Right cardiac atrium (tissue), 5 donors: ENCODE results near the gene DEFB124. TPM values are rescaled to one million over a fixed set of nuclear protein-coding genes. Genes with fewer than 3 reads are reported as not detected.
"Not testable (repeated sequence)": the region's sequence is repeated elsewhere in the genome, so short reads cannot be mapped to it uniquely, and the experiment has no call there.

Experiments used
- ATAC-seq, 2 donors: fragments of 200-7000 bp; cut with Tn5 transposase; one replicate each; pipeline versions ENCODE4 v1.8.0 to v1.9.1; 2020; ENCODE audit warnings: moderate library complexity in 2 of 2, mild to moderate bottlenecking in 1 of 2
- DNase-seq, 3 donors: peaks; one replicate each; pipeline ENCODE4 v3.0.0-alpha.2; 2020
- H3K27ac ChIP-seq: one replicate; pipeline ENCODE4 v1.5.1; 2013; ENCODE audit warnings: mild to moderate bottlenecking, low read length, control low read depth, moderate library complexity
- H3K27me3 ChIP-seq: one replicate; pipeline ENCODE4 v1.6.1; 2013; ENCODE audit not compliant: control insufficient read depth, insufficient read depth
- H3K4me1 ChIP-seq: one replicate; pipeline ENCODE4 v1.6.1; 2013; ENCODE audit warnings: low read length; ENCODE audit not compliant: control insufficient read depth, insufficient read depth
- H3K4me3 ChIP-seq: one replicate; pipeline ENCODE4 v1.5.1; 2013; ENCODE audit warnings: low read length, control low read depth
- H3K9me3 ChIP-seq: one replicate; pipeline ENCODE4 v1.6.1; 2013; ENCODE audit warnings: low read length; ENCODE audit not compliant: control insufficient read depth
- WGBS: extraction: QIAGEN DNeasy Blood & Tissue Kit; methylation state at CpG from one replicate; pipeline ENCODE4 v1.1.7; 2013; 5-methylcytosine and 5-hydroxymethylcytosine counted together
- intact Hi-C, 4 donors: fragments of 100-400 bp; cut with DNase I; formaldehyde crosslinking; loops; one replicate each; pipeline versions ENCODE4 v1.11.0 to v1.14.0; 2022 to 2023
- polyA plus RNA-seq: library from polyadenylated mRNA; stranded (reverse); fragments of 200-250 nt; gene quantifications from one replicate; pipeline ENCODE4 v1.2.3, GENCODE V29; 2013
- total RNA-seq, 4 donors: library from RNA; stranded (reverse); fragmentation: NEBNext Ultra II Directional; extraction: Animal tissue kit (Norgen Biotek cat#: 25700); gene quantifications; one replicate each; pipeline ENCODE4 v1.2.1, GENCODE V29; 2021
- donor health status: healthy with polysubstance abuse.
- donor health status: DM: no; HTN: yes; CAD: no.
- donor health status: DM: no; HTN: no; CAD: no.
- donor health status: DM: no; HTN: yes; CAD: no; lungs with severe emphysema.
- donor health status: DM: yes; HTN: yes; CAD: no.

DEFB124 gene
- total and polyA plus RNA-seq, 5 donors: not detected

- Histone ChIP-seq H3K27me3 (no peaks in the 10 kb centered on the region), H3K27ac (peak overlapping the region; percentile 86), H3K4me3 (peak overlapping the region; percentile 45), H3K4me1 (peaks cover 5% of the 10 kb centered on the region), H3K9me3 (no peaks in the 10 kb centered on the region)
- 3% methylated on average over 31 of the region's 31 CpGs for WGBS
- intact Hi-C loops: no loop called here
- DNase-seq: peak; percentile 83 to 94 (median 91)
- ATAC-seq: peak; percentile 91
Observed at GRCh38 chr20:31485450-31486339, 10.8 kb upstream of the DEFB124 start.

DNA sequence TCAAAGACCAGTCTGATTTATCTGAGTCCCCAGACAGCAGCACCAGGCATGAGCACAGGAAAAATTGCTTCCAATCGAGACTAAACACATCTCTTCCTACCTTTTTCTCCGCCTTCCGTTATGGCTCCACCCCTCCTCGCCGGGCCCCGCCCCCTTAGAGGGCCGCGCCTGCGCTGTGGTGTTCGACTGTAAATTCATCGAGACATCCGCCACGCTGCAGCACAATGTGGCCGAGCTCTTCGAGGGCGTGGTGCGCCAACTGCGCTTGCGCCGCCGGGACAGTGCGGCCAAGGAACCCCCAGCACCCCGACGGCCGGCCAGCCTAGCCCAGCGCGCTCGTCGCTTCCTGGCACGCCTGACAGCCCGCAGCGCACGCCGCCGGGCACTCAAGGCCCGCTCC, 9.1 kb upstream of the DEFB124 start:
- Histone ChIP-seq H3K27me3 (no peaks in the 10 kb centered on the region), H3K4me3 (no peak overlapping the region), H3K9me3 (no peaks in the 10 kb centered on the region), H3K4me1 (peaks cover 5% of the 10 kb centered on the region), H3K27ac (no peak overlapping the region)
- DNase-seq (peak; percentile 47 to 81 (median 72)), ATAC-seq (peak; percentile 2 to 68)
- WGBS: 54% methylated on average over 36 of the region's 36 CpGs
- intact Hi-C loops: no loop called here

DNA sequence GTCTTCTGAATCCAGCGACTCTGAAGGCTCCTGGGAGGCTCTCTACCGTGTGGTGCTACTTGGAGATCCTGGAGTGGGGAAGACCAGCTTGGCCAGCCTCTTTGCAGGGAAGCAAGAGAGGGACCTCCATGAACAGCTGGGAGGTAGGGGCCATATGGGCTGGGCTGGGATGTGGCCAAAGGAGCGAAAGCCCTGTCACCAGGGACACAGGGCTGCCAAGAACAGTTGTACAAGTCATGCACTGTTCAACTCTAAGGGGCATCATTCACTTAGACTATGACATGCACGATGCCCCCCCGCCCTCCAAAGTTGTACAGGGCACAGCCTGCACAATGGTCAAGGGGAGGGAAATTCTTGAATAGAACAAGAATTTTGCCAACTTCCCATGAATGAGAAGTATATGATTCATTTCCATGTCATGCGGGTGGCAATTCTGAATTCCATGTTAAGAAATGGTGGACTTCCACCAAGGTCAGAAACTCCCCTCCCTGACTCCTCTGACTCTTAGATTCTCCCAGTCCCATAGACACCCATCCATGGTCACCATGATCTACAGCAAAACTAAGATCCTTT, 1.8 kb upstream of the DEFB124 start:
- intact Hi-C loops: no loop called here
- WGBS: 74% methylated on average over 6 of the region's 6 CpGs
- no peaks in the 10 kb centered on the region for H3K9me3 ChIP-seq
- ATAC-seq (peak in 1 of 2 donors; percentile 22), DNase-seq (peak; percentile 30 to 69 (median 61))
- H3K27me3 ChIP-seq: no peaks in the 10 kb centered on the region
- H3K4me1 ChIP-seq: peaks cover 3% of the 10 kb centered on the region
- no peak overlapping the region for H3K4me3 ChIP-seq
- no peak overlapping the region for H3K27ac ChIP-seq

DNA sequence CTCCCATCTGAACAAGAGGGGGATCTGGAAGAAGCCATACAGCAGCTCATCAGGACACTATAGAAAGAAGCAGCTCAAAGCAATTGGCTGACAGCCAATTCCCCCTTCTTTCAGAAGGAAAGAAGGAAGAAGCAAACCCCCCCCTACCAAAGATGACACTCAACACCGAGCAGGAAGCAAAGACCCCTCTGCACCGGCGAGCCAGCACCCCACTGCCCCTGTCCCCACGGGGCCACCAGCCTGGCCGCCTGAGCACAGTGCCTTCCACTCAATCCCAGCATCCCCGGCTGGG, 1.3 kb upstream of the DEFB124 start:
- Histone ChIP-seq H3K27ac (no peak overlapping the region), H3K4me3 (peak overlapping the region; percentile 46), H3K9me3 (no peaks in the 10 kb centered on the region), H3K4me1 (peaks cover 3% of the 10 kb centered on the region), H3K27me3 (no peaks in the 10 kb centered on the region)
- DNase-seq: no peak
- no peak for ATAC-seq
- intact Hi-C loops: no loop called here
- WGBS: 68% methylated on average over 6 of the region's 6 CpGs

GRCh38 chr20:31475472-31476293, 756 bp upstream of the DEFB124 start:
- Histone ChIP-seq H3K27ac (no peak overlapping the region), H3K9me3 (no peaks in the 10 kb centered on the region), H3K27me3 (no peaks in the 10 kb centered on the region), H3K4me1 (peaks cover 3% of the 10 kb centered on the region), H3K4me3 (peak overlapping the region; percentile 46)
- 6% methylated on average over 29 of the region's 29 CpGs for WGBS
- peak; percentile 39 to 52 for ATAC-seq
- intact Hi-C loops: no loop called here
- peak; percentile 27 to 67 (median 64) for DNase-seq

DNA sequence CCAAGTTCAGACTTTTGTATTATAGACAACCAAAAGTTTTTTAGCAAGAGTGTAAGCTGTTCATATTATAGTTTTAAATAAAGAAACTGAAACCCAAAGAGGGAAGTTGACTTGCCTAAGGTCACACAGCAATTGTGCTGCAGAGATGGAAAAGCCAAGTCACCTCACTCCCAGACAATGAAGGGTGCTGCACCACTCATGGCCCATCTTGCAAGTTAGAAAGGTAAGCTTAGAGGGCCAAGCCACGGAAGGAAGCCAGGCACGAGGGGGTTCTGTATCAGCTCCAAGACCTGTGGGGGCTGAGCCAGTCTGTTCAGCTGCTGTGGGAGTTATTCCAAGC, 860 bp downstream of the DEFB124 start:
- Histone ChIP-seq H3K4me3 (no peak overlapping the region), H3K9me3 (no peaks in the 10 kb centered on the region), H3K27me3 (no peaks in the 10 kb centered on the region), H3K27ac (peak overlapping the region; percentile 9), H3K4me1 (peaks cover 3% of the 10 kb centered on the region)
- DNase-seq (no peak), ATAC-seq (no peak)
- intact Hi-C loops: no loop called here
- WGBS: 49% methylated on average over 2 of the region's 2 CpGs

- no peaks in the 10 kb centered on the region for H3K27me3 ChIP-seq
- H3K9me3 ChIP-seq: no peaks in the 10 kb centered on the region
Observed at GRCh38 chr20:31473331-31474096, 1.4 kb downstream of the DEFB124 start.

DNA sequence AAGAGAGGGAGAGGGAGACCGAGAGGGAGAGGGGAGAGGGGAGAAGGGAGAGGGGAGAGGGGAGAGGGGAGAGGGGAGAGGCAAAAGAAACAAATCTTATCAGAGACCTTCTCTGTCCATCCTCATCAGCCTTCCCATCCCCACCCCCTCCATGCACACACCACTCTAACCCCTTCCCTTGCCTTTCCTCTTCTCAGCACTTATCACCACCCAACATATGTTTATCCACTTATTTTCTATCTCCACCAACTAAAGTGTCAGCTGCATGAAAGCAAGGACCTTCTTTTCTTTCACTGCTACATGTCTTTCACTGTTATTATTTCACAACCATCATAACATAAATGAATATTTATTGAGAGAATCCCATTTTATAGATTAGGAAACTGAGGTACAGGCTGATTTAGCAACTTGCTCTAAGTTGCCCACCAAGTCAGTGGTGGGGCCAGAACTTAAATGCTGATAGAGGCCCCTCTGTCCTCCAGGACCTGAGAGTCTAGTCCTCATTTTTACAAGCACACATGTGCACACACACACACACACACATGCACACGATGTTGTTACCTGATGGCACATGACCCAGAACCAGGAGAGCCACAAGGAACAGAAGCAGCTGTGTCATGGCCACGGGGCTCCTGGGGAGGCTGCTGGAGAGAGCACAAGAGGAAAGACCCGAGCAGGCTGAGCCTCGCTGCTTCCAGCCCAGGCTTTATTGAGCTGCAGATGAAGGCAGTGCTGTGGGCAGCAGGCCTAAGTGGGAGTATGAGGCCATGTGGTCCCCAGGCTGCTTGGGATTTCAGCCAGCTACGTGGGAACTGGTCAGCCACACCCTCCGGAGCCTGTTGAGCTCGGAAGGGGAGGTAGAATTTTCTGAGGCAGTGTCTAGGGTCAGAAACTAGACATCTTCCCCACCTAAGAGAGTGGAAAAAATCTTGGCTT, 2.3 kb downstream of the DEFB124 start:
- DNase-seq: peak; percentile 51 to 78 (median 75)
- Histone ChIP-seq H3K27me3 (no peaks in the 10 kb centered on the region), H3K27ac (peak overlapping the region; percentile 23), H3K4me3 (no peak overlapping the region), H3K9me3 (no peaks in the 10 kb centered on the region), H3K4me1 (peaks cover 3% of the 10 kb centered on the region)
- WGBS: 32% methylated on average over 7 of the region's 8 CpGs
- intact Hi-C loops: no loop called here
- peak; percentile 15 to 33 for ATAC-seq

More at GRCh38 chr20:31473331-31474096, 1.4 kb downstream of the DEFB124 start:
- no peak overlapping the region for H3K4me3 ChIP-seq
- H3K27ac ChIP-seq: peak overlapping the region; percentile 23
- peaks cover 3% of the 10 kb centered on the region for H3K4me1 ChIP-seq
- ATAC-seq (no peak), DNase-seq (no peak)
- WGBS: 84% methylated on average over 5 of the region's 5 CpGs
- intact Hi-C loops: no loop called here

DNA sequence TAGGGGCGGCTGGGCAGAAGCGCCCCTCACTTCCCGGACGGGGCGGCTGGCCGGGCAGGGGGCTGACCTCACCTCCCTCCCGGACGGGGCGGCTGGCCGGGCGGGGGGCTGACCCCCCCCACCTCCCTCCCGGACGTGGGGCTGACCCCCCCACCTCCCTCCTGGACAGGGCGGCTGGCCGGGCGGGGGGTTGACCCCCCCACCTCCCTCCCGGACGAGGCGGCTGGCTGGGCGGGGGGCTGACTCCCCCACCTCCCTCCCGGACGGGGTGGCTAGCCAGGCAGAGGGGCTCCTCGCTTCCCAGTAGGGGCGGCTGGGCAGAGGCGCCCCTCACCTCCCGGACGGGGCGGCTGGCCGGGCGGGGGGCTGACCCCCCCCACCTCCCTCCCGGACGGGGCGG, 4.0 kb downstream of the DEFB124 start:
- H3K27ac ChIP-seq, ATAC-seq, H3K27me3 ChIP-seq, H3K9me3 ChIP-seq, H3K4me1 ChIP-seq, intact Hi-C loops, H3K4me3 ChIP-seq: not testable (repeated sequence)
- 93% methylated on average over 30 of the region's 33 CpGs for WGBS
- DNase-seq: peak in 1 of 3 donors; percentile 67

- DNase-seq: no peak
- Histone ChIP-seq H3K4me3 (no peak overlapping the region), H3K27me3 (peaks cover 2% of the 10 kb centered on the region), H3K27ac (no peak overlapping the region), H3K4me1 (no peaks in the 10 kb centered on the region), H3K9me3 (no peaks in the 10 kb centered on the region)
- 95% methylated on average over 1 of the region's 1 CpG for WGBS
- ATAC-seq: no peak
- intact Hi-C loops: no loop called here
Observed at GRCh38 chr20:31454361-31454760, 20.6 kb downstream of the DEFB124 start.
